Activated CD4-positive, alpha-beta memory T cell treated with anti-CD3 and anti-CD28 coated beads, Interleukin-2, amount 10 ng/mL, durations not matched to agents 7 days and 5 days (primary cell): ENCODE results near the gene MLF1. TPM values are rescaled to one million over a fixed set of nuclear protein-coding genes. Genes with fewer than 3 reads are reported as not detected.

Experiments
- total RNA-seq, 2 experiments: library from RNA; stranded (reverse); gene quantifications; one replicate each; pipeline ENCODE4 v1.2.3, GENCODE V29; 2021

MLF1 gene
- total RNA-seq, 2 experiments from 2014 or later = 1.0 to 1.5 TPM

Other genes starting within 250 kb of the MLF1 start
- 10 to 100 TPM; 32.4 TPM for gene GFM1, start 73.3 kb downstream of the MLF1 start, total RNA-seq
- gene LXN, start 101.5 kb downstream of the MLF1 start, total RNA-seq = 10 to 100 TPM; 10.3 to 11.9 TPM
- gene RARRES1, start 161.3 kb downstream of the MLF1 start, total RNA-seq = not detected
- gene MFSD1, start 230.9 kb downstream of the MLF1 start, total RNA-seq = 10 to 100 TPM; 26.9 to 27.4 TPM